HCEC 1CT (cell line): ENCODE measurements around the gene CEP85.

Source experiments
- DNase-seq: peaks from one replicate; pipeline ENCODE4 v3.0.0-alpha.2; 2017

Gene CEP85, protein sequence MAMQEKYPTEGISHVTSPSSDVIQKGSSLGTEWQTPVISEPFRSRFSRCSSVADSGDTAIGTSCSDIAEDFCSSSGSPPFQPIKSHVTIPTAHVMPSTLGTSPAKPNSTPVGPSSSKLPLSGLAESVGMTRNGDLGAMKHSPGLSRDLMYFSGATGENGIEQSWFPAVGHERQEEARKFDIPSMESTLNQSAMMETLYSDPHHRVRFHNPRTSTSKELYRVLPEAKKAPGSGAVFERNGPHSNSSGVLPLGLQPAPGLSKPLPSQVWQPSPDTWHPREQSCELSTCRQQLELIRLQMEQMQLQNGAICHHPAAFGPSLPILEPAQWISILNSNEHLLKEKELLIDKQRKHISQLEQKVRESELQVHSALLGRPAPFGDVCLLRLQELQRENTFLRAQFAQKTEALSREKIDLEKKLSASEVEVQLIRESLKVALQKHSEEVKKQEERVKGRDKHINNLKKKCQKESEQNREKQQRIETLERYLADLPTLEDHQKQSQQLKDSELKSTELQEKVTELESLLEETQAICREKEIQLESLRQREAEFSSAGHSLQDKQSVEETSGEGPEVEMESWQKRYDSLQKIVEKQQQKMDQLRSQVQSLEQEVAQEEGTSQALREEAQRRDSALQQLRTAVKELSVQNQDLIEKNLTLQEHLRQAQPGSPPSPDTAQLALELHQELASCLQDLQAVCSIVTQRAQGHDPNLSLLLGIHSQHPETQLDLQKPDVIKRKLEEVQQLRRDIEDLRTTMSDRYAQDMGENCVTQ

DNA sequence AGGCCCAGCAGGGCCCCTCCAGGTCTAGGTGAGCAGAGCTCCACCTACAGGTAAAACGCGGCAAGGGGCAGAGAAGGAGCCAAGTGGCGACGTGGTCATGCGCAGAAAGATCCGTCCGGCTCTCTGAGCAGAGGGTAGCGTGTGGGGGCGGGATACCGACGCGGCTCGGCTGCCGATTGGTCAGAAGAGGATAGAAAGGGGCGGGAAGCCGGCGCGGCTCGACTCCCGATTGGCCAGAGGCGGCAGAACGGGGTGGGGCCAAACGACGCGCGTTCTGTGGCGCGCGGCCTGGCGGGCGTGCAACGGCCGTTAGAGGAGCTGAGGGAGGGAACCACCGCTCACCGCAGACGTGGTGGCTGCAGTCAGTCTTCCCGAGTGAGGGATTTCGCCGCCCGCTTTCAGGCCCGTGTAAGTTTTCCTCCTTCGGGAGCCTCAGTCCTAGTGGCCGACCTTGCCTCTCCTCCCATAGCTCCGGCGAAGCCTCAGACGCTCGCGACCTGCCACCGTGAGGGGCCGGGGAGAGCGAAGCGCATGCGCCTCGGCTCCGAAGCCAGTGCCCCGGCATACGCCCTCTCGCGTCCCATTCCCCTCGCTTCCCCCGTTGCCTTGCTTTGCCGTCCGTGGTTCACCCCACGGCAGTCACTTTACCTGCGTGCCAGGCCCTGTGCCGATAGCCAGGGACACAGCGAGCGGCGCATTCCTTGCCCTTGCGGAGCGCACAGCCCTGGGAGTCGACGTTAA lies at the start of gene CEP85:
Gene CEP85 (plus strand): TSS at position 298 of the 741 bp plus-strand sequence. CDS start 5,584 bp downstream, outside the sequence.
- DNase-seq, result peak; percentile 97

DNA sequence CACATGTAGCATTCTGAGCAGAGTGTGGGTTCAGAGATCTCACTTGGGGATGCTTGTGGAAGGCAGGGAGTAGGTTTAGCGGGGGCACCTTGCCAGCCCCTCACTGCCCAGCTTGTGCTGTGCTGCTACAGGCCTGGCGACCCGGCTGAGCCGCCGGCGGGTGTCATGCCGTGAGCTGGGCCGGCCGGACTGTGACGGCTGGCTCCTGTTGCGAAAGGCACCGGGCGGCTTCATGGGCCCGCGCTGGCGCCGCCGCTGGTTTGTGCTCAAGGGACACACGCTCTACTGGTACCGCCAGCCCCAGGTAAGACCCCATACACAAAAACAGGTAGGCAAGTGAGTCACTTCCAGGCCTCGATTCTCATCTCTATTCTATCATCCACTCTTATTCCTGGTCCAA lies 49.1 kb upstream of the CEP85 start:
- no peak for DNase-seq

DNA sequence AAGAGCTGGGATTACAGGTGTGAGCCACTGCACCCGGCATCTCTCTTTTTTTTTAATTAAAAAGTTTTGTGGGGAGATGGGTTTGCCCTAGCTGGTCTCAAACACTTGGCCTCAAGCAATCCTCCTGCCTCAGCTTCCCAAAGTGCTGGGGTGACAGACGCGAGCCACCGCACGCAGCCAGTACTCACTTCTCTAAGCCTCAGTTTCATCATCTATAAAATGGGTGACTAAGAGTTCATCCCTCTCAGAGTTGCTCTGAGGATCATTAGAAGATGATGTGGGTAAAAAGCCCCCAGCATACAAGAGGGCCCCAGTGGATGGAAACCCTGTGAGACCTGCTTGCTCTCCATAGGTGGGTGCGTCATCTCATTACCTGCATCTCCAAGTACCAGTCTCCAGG lies 46.1 kb upstream of the CEP85 start:
- no peak for DNase-seq

DNA sequence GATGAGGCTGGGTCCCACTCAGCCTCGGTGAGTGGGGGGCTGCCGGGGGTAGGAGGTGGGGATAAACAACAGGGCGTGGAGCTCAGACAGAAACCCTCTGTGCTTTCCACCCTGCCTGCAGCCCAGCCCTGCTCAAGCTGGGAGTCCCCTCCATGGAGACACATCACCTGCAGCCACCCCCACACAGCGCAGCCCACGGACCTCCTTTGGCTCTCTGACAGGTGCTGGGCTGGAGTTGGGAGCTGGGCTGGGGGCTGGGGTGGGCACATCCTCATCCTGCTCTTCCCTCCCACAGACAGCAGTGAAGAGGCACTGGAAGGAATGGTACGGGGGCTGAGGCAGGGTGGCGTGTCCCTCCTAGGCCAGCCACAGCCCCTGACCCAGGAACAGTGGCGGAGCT lies 45.5 kb upstream of the CEP85 start:
- DNase-seq, result no peak

DNA sequence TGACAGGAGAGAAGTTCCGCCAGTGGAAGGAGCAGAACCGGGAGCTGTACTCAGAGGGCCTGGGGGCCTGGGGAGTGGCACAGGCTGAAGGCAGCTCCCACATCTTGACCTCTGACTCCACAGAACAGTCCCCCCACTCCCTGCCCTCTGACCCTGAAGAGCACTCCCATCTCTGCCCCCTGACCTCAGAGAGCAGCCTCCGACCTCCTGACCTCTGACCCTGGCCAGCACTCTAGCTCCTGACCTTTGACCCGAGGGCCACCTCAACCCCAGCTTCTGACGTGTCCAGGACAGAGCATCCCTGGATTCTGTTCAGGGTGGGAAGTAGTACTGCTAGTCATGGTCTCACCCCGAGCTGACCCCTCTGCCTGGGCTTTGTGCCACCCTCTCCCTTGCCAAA lies 44.7 kb upstream of the CEP85 start:
- DNase-seq, result no peak

DNA sequence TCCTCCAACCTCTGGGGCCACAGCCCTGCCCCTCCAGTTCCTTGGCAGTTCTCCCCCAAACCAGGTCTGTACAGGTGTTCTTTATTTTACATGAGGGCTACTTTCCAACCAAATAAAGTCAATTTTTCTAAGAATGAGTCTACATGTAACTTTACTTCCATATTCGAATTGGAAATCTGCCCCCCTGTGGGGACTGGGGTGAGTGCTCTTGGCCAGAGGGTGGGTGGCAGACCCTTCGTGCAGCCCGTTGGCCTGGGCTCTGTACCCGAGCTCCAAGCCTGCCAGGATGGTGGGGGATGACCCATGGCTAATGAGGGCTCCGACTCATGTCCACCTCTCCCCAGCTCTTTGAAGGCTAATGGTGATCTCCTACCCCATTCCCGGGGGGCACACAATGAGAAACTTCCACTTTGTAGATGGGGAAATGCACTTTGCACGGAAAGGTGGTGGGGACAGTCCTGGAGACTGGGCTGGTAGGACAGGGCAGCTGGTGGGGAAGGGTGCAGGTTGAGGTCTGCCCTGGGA lies 44.2 kb upstream of the CEP85 start:
- DNase-seq, result no peak

DNA sequence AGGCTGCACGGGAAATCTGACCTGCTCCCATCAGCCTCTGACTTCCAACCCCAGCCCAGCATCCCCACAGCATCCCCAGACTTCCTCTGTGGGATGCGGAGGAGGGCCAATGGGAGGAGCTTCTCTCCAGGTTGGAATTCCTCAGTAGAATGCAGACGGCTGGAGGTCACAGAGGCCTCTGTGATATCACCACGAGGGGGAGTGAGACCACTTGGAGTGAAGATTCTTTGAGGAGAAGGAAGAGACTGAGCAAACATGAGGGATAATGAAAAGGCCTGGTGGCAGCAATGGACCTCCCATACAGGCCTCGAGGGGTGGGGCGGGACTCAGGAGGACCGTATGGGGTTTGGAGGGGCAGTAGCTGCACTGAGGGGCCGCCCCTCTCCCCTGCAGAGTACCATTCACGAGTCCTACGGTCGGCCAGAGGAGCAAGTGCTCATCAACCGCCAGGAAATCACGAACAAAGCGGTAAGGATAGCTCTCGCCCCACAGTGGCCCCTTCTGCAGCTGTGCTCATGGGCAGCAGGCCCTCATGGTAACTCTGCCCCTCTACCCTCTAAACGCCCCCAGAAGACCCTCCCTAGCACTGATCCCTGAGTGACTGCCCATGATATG lies 43.5 kb upstream of the CEP85 start, which contains the start of gene CATSPER4:
Gene CATSPER4 (plus strand): TSS at position 230 of the 615 bp plus-strand sequence. CDS start 26 bp downstream, at position 256.
- no peak for DNase-seq

DNA sequence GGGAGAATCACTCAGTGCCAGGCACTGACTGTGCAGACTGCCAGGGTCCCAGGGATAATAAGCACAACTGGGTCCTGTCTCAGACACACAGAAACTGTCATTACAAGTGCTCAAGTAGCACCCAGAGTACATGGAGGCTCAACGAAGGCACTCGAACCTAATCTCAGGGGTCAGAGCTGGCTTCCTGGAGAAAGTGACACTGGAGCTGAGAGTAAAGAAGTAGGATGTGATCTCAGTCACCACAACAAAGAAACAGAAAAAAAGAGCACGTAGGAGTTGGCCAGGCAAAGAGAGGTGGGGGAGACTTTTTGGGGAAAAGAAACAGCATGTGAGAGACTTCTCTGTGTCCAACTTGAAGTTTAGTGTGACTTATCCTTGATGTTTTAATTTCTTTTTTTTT lies 42.3 kb upstream of the CEP85 start:
- no peak for DNase-seq

DNA sequence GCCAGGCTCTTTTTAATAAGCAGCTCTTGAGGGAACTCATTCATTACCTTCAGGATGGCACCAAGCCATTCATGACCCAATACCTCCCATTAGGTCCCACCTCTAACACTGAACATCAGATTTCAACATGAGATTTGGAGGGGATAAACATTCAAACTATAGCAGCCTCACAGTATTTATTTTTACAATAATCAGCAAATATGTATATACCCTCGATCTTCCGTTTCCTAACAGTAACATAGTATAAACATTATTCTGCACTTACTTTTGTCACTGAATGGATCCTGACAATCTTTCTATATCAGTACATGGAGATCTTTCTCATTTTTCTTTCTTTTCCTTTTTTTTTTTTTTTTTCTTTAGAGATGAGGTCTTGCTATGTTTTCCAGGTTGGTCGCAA lies 38.2 kb upstream of the CEP85 start:
- DNase-seq, result no peak

DNA sequence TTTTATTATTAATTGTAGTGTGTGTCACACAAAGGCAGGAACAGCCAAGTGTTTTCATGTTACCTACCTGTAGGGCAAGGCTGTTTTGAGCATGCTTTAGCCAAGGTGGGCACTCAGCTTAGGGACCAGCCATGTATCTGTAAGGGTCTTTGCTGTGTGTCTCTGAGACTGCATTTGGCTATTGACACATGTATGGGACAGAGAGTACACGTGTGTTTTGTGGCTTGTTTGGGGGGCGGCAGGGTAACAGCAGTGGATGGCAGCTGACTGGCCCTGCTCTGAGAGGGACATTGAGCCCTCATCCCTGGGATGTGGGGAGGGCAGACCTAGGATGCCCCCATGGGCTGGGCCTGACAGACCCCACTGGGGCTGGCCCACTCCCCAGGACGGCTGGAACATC lies 36.7 kb upstream of the CEP85 start:
- DNase-seq, result no peak

DNA sequence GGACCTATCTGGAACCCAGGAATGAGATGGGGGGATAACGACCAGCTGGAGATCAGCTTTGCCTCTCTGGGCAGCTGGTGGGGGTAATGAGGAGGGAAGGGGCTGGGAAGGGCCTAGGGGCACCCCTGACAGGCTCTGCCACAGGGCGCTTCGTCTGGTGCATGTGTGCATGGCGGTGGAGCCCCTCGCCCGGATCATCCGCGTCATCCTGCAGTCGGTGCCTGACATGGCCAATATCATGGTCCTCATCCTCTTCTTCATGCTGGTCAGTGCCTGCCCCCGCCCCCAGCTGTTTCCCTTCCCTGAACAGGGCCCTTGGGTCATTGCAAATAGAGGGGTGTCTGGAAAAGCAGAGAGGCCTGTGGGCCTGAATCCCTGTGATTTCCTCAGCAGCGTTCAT lies 36.2 kb upstream of the CEP85 start:
- no peak for DNase-seq

DNA sequence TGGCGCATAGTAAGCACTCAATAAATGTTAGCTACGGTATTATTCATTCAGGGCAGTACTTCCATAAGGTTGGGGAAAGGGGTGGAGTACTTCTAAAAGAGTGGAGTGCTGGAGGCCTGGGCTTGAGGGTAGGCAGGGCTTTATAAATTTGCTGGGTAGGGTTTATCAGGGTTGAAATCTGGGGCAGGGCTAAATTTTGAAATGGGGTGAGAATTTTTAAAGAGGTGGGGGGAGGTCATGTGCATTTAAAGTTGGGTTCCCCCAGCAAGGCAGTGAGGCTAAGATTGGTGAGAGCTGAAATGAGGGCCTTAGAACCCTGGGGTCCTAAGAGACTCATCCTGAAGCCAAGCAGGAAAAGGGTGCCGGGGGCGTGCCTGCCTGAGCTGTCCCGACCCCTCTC lies 33.6 kb upstream of the CEP85 start:
- DNase-seq, result no peak

DNA sequence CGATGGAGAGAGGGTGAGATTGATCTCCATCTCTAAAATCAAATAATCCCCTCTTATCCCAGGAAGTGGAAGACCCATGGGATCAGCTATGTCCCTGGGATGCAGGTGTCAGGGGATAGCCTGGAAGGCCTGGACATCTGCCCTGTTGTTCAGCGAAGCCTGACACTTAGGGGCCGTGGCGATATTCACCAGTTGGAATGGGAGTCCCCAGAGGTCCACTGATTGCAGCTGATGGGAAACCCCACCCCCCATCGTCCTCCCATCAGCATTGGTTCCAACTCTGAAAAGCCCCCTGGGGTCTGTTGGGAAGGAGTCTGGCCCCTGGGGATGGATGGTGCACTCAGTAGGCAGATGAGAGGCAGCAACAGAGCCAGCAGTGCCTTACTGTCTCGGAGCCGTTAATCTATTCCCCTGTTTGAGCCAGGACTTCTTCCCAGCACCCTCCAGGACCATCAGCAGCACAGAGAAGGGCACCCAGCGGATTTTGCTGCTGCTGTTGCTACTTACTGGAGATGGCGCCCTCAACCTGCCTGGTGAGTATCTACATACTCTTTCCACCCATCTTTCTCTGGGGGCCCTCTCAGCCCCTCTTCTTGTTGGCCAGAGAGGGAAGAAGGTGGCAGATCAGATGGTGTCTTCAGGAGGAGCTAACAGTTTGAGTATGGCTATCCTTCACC lies 30.2 kb upstream of the CEP85 start:
- DNase-seq, result no peak

DNA sequence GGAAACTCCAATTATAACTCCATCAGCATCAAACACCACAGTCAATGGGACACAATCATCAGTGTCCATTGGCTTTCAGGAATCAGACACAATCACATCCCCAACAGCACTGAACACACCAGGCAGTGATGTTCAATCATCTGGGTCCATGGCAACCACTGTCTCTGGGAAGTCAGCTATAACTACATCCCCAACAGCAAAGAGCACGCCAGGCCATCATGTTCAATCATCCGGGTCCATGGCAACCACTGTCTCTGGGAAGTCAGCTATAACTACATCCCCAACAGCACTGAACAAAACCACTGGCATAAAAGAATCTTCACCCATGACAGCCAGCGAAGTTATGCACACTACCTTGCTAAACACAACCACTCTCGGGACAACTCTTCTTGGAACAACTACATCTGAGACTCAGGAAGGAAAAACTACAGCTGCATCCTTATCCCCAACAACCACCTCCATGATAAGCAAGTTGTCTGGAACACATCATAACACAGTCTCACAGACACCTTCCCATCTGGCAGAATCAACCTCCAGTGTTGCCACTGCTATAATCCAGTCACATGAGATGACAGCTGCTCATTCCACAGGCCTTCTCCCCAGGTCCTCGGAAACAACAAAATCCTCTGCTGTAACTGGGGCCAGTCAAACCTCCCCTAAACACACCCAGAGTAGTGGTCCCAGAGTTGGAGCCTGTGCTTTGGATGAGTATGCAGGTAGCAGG lies 23.7 kb upstream of the CEP85 start:
- no peak for DNase-seq

DNA sequence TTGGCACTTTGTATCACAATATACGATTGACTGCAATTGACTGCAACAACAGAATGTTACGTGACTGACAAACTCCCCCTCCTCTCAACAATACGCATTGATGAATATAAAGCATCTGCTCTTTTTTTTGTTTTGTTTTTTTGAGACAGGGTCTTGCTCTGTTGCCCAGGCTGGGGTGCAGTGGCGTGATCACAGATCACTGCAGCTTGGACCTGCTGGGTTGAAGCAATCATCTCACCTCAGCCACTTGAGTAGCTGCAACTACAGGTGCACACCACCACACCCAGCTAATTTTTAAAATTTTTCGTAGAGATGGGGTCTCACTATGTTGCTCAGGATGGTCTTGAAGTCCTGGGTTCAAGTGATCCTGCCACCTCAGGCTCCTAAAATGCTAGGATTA lies 21.3 kb upstream of the CEP85 start:
- no peak for DNase-seq

DNA sequence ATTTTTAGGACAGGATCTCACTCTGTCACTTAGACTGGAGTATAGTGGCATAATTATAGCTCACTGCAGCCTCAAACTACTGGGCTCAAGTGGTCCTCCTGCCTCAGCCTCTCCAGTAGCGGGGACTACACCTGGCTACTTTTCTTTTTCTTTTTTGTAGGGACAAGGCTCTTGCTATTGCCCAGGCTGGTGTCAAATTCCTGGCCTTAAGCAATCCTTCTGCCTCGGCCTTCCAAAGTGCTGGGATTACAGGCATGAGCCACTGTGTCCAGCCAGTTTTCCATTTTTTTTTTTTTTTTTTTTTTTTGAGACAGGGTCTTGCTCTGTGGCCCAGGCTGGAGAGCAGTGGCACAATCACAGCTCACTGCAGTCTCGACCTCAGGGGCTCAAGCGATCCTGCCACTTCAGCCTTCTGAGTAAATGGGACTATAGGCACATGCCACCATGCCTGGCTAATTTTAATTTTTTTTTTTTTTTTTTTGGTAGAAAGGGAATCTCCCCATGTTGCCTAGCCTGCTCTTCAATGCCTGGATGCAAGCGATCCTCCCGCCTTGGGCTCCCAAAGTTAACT lies 20.6 kb upstream of the CEP85 start:
- no peak for DNase-seq

DNA sequence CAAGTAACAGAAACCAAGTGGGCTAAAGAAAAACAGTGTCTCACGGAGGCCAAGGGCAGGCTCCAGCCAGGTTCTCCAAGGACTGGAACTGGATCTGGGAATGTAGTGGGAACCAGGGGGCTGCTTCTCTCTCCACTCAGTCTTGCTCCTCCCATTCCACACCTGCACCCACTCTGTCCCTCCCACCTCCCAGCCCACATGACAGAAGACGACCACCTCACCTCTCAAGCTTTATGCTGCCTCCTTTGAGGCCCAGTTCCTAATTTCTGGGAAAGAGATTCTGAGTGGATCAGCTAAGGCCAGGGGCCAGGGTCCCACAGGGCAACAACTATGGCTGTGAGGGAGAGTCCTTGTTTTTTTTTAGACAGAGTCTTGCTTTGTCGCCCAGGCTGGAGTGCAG lies 18.8 kb upstream of the CEP85 start:
- DNase-seq, result no peak

DNA sequence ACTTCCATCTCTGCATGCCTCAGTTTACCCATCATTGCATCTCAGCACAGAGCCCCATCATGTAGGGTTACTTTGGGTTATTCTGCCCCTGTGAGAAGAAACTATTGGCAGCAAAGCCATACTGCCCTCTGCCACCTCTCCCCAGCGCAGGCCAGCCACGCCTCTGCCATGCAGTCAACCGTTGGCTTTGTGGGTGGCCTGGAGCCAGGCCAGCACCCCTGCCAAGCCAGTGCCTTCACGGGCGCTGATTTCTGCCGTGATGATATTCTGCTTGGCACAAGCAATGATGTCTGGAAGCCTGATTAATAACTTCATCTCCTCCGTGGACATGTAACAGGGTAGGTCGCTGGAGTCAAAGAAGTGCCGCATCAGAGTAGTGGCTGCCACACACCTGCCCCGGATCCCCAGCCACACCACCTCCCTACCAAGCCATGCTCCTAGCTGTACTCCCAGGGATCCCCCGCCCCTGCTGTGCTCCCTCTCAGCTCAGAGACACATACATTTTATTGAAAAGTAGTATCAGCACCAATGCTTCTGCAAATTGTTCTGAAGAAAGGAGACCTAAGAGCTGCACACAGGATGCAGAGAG lies 15.0 kb upstream of the CEP85 start:
- no peak for DNase-seq

DNA sequence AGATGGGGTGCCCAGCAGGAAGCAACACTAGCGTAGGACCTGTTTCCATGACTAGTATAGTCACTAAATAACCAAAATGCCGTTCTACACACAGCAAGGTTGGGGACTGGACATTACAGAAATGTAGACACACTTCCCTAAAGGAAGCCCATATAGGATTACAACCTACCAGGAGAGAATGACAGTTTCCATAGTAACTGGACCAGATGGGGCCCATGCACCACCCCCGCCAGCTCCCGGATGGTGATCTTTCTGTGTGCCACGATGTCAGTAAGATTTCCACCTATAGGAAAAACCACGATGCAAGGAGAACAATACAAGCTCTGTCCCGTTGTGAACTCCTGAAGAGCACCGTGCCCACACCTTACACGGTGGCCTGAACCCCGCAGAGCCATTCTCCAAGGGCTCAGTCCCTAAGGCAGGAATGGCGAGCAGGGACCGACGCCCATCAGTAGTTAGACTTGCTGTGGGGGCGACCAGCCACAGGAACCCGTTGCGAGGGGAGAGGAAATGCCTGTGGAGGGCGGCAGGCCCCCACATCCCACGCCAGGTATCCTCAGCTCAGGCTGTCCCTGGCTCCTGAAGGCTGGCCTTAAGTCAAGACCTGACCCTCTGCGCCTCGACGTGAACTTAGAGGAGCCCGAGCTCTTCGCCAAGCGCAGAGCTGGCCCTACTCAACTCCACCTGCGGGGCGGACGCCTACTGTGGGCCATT lies 13.6 kb upstream of the CEP85 start:
- DNase-seq, result no peak

DNA sequence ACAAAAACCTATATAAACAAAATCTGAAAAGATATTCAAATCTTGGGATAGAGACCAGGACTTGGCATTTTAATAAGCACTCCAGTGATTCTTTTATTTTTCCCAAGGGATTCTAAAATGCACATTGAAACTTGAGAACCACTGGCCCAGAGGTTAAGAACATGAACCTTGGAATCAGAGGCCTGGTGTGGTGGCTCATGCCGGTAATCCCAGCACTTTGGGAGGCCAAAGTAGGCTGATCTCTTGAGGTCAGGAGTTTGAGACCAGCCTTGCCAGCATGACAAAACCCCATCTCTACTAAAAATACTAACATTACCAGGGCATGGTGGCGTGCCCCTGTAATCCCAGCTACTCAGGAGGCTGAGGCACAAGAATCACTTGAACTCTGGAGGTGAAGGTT lies 12.9 kb upstream of the CEP85 start:
- DNase-seq, result no peak
